PC-3 (cell line): ENCODE results near the gene IFI30.

Experiments used
- CTCF ChIP-seq: fragments of 300-600 bp; sonication (generic); conservative IDR thresholded peaks from 2 replicates; pipeline ENCODE4 v1.5.1; 2017; ENCODE audit warnings: antibody characterized with exemption, low read depth, mild to moderate bottlenecking, low read length
- EZH2 ChIP-seq: fragments of 300-600 bp; sonication (generic); IDR thresholded peaks from one replicate; pipeline ENCODE4 v1.6.1; 2017; ENCODE audit warnings: antibody characterized with exemption, mild to moderate bottlenecking, low read length; ENCODE audit not compliant: unreplicated experiment

- TF ChIP-seq CTCF (no peak), EZH2 (no peak)
These were observed 45.0 kb downstream of the IFI30 start for GRCh38 chr19:18218600-18218999.
